CD4-positive, alpha-beta memory T cell (primary cell): Measurements from ENCODE around the gene TMCO1. TPM values are rescaled to one million over a fixed set of nuclear protein-coding genes. Genes with fewer than 3 reads are reported as not detected.
A peak's percentile ranks its signal among the peaks of the same experiment; 100 is the strongest.
"Not testable (repeated sequence)": the region's sequence is repeated elsewhere in the genome, so short reads cannot be mapped to it uniquely, and the experiment has no call there.

Source experiments
- CTCF ChIA-PET: fragments of 350-600 bp; sonication (Branson Sonifier 250); formaldehyde crosslinking; loops from one replicate; lab custom pipeline; 2021; ENCODE audit warnings: inconsistent platforms; ENCODE audit not compliant: partially characterized antibody; lab: Charles Lee
- POLR2A ChIA-PET: fragments of 350-600 bp; sonication (Branson Sonifier 250); formaldehyde crosslinking; loops from one replicate; lab custom pipeline; 2021; ENCODE audit not compliant: partially characterized antibody; lab: Charles Lee
- DNase-seq, 5 donors: peaks; one replicate each; pipeline versions ENCODE4 v3.0.0 to v3.0.0-alpha.2; 2020 to 2022; ENCODE audit warnings: mixed read lengths in 1 of 5
- H3K27ac ChIP-seq: one replicate; pipeline ENCODE4 v1.7.0; 2013; ENCODE audit warnings: low read depth, low read length
- H3K27me3 ChIP-seq: 2 replicates; pipeline ENCODE4 v1.7.0; 2013; ENCODE audit warnings: mild to moderate bottlenecking, low read length, moderate library complexity; ENCODE audit not compliant: insufficient read depth
- H3K36me3 ChIP-seq: 2 replicates; pipeline ENCODE4 v1.7.0; 2013; ENCODE audit warnings: mild to moderate bottlenecking, low read length, moderate library complexity; ENCODE audit not compliant: insufficient read depth
- H3K4me1 ChIP-seq: 2 replicates; pipeline ENCODE4 v1.7.0; 2013; ENCODE audit warnings: mild to moderate bottlenecking, low read length, moderate library complexity; ENCODE audit not compliant: insufficient read depth
- H3K4me3 ChIP-seq, 2 donors: one replicate each; pipeline ENCODE4 v1.7.0; 2013; ENCODE audit warnings: low read length in 2 of 2, mild to moderate bottlenecking in 1 of 2
- H3K9me3 ChIP-seq, 2 donors: one replicate each; pipeline ENCODE4 v1.7.0; 2013; ENCODE audit warnings: low read length in 2 of 2, control low read depth in 1 of 2; ENCODE audit not compliant: control insufficient read depth in 1 of 2
- H3K27ac Mint-ChIP-seq, 7 donors: one replicate each; pipeline ENCODE4 v1.8.0; 2020 to 2021; ENCODE audit warnings: mixed read lengths in 7 of 7, mild to moderate bottlenecking in 6 of 7, inconsistent platforms in 3 of 7, moderate library complexity in 3 of 7
- H3K27me3 Mint-ChIP-seq, 2 donors: one replicate each; pipeline ENCODE4 v1.8.0; 2020 to 2021; ENCODE audit warnings: mixed read lengths in 2 of 2
- H3K36me3 Mint-ChIP-seq, 2 donors: one replicate each; pipeline ENCODE4 v1.8.0; 2020 to 2021; ENCODE audit warnings: mixed read lengths in 2 of 2, inconsistent platforms in 1 of 2, mild to moderate bottlenecking in 1 of 2
- H3K4me1 Mint-ChIP-seq, 4 donors: one replicate each; pipeline ENCODE4 v1.8.0; 2020 to 2021; ENCODE audit warnings: mixed read lengths in 4 of 4, mild to moderate bottlenecking in 1 of 4
- H3K4me3 Mint-ChIP-seq, 8 donors: one replicate each; pipeline ENCODE4 v1.8.0; 2020 to 2021; ENCODE audit warnings: mixed read lengths in 8 of 8, mild to moderate bottlenecking in 7 of 8, moderate library complexity in 6 of 8, inconsistent platforms in 3 of 8
- H3K9me3 Mint-ChIP-seq, 8 donors: one replicate each; pipeline ENCODE4 v1.8.0; 2020 to 2021; ENCODE audit warnings: mixed read lengths in 8 of 8, mild to moderate bottlenecking in 5 of 8, inconsistent platforms in 3 of 8, moderate library complexity in 1 of 8
- intact Hi-C: fragments of 100-400 bp; cut with micrococcal nuclease; formaldehyde crosslinking; loops from one replicate; pipeline ENCODE4 v1.15.1; 2023
- polyA plus RNA-seq, 2 donors: library from polyadenylated mRNA; unstranded; fragments of 300-500 nt; fragmentation: Illumina TruSeq; gene quantifications; one replicate each; pipeline ENCODE4 v1.2.3, GENCODE V29; 2021
- total RNA-seq, 2 experiments: library from RNA; stranded (reverse); gene quantifications; one replicate each; pipeline ENCODE4 v1.2.3, GENCODE V29; 2021

TMCO1 gene
- total and polyA plus RNA-seq, 4 experiments from 2014 or later, result 63.7 to 147 (median 102) TPM

DNA sequence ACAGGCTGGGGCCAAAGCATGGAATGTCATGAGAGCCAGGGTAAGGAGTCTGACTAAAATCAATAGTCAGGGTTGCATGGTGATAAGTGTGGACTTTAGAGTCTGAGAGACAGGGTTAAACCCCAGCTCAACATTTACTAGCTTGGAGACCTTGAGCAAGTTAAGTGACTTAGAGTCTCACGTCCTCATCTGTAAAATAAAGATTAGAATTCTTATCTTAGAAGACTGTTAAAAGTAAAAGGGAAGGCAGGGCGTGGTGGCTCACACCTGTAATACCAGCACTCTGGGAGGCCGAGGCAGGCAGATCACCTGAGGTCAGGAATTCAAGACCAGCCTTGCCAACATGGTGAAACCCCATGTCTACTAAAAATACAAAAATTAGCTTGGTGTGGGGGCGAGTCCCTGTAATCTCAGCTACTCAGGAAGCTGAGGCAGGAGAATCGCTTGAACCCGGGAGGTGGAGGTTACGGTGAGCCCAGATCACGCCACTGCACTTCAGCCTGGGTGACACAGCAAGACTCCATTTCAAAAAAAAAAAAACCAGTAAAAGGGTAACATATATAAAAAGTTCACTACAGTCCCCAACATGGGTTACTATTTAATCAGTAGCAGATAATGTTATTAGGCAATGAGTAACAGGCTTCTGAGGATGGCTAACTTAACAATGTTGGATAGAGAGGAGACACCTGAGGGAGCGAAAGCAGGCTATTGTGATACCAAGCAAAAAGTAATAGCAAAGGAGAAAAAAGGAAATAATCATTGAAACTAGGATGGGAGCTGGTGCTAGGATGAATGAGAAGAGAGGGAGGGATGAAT is 20.8 kb downstream of the TMCO1 start:
- no peaks in the 10 kb centered on the region for H3K9me3 Mint-ChIP-seq
- peaks cover 0 to 12% (median 9%) of the 10 kb centered on the region in 4 donors for H3K4me1 Mint-ChIP-seq
- DNase-seq, result no peak
- intact Hi-C loops, result no loop called here
- Histone ChIP-seq H3K9me3 (no peaks in the 10 kb centered on the region), H3K36me3 (peaks cover 8% of the 10 kb centered on the region), H3K4me3 (no peak overlapping the region), H3K27ac (no peak overlapping the region), H3K4me1 (no peaks in the 10 kb centered on the region), H3K27me3 (no peaks in the 10 kb centered on the region)
- H3K27me3 Mint-ChIP-seq, result no peaks in the 10 kb centered on the region
- no peak overlapping the region for H3K4me3 Mint-ChIP-seq
- peak overlapping the region in 2 of 7 donors; percentile 54 to 60 for H3K27ac Mint-ChIP-seq
- H3K36me3 Mint-ChIP-seq, result peaks cover 39 to 45% of the 10 kb centered on the region in 2 donors
- CTCF ChIA-PET, result no interaction called here
- POLR2A ChIA-PET, result interaction anchor here (0.6 to 0.8 kb wide), 2 partner anchors 21 to 54 kb away, joined by 3 to 4 read pairs; no protein-coding TSS in a partner anchor

DNA sequence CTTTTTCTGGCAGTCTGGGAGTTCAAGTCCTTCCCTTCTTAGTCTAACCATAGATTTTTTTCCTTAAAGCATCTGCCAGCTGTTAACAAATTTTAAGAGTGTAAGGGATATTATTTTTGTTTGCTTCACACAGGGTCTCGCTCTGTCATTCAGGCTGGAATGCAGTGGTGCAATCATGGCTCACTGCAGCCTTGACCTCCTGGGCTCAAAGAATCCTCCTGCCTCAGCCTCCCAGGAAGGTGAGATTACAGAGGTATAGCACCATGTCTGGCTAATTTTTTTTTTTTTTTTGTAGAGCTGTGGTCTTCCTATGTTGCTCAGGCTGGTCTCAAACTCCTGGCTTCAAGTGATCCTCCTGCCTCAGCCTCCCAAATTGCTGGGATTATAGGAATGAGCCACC is 23.8 kb downstream of the TMCO1 start:
- Mint-ChIP-seq H3K36me3 (peaks cover 58 to 62% of the 10 kb centered on the region in 2 donors), H3K4me1 (peaks cover 0 to 19% (median 11%) of the 10 kb centered on the region in 4 donors)
- H3K27me3 Mint-ChIP-seq, DNase-seq, H3K9me3 Mint-ChIP-seq, H3K27ac ChIP-seq, intact Hi-C loops, H3K4me3 Mint-ChIP-seq, H3K4me1 ChIP-seq, H3K4me3 ChIP-seq, H3K27me3 ChIP-seq, H3K27ac Mint-ChIP-seq, H3K9me3 ChIP-seq: not testable (repeated sequence)
- CTCF ChIA-PET, result interaction anchor here (0.7 to 2.1 kb wide), 2 partner anchors 12 to 58 kb away, joined by 3 to 6 read pairs; no protein-coding TSS in a partner anchor
- peaks cover 24% of the 10 kb centered on the region for H3K36me3 ChIP-seq
- POLR2A ChIA-PET, result interaction anchor here (0.6 to 2.1 kb wide), 2 partner anchors 24 to 148 kb away, joined by 5 to 6 read pairs; partner anchors contain the start of gene TMCO1

DNA sequence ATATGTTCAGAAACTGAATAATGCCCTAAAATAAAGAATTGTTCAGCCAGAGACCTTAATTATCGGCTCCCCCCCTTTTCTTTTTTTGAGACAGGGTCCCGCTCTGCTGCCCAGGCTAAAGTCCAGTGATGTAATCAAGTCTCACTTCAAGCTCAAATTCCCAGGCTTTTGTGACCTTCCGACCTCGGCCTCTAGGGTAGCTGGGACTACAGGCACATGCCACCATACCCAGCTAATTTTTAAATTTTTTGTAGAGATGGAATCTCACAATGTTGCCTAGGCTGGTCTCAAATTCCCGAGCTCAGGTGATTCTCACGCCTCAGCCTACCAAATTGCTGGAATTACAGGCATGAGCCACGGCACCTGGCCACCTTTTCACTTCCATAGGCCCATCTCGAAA is 26.5 kb downstream of the TMCO1 start:
- DNase-seq, result no peak
- H3K4me3 ChIP-seq, result no peak overlapping the region
- H3K27ac ChIP-seq, result no peak overlapping the region
- no peaks in the 10 kb centered on the region for H3K27me3 Mint-ChIP-seq
- intact Hi-C loops, result no loop called here
- peaks cover 24% of the 10 kb centered on the region for H3K36me3 ChIP-seq
- H3K9me3 ChIP-seq, result no peaks in the 10 kb centered on the region
- no peak overlapping the region for H3K4me3 Mint-ChIP-seq
- POLR2A ChIA-PET, result interaction anchor here (1.0 kb wide), 1 partner anchor 18 kb away, joined by 3 read pairs; no protein-coding TSS in a partner anchor
- H3K36me3 Mint-ChIP-seq, result peaks cover 53 to 67% of the 10 kb centered on the region in 2 donors
- peaks cover 4 to 19% (median 10%) of the 10 kb centered on the region in 4 donors for H3K4me1 Mint-ChIP-seq
- H3K4me1 ChIP-seq, result no peaks in the 10 kb centered on the region
- H3K27me3 ChIP-seq, result no peaks in the 10 kb centered on the region
- CTCF ChIA-PET, result no interaction called here
- no peaks in the 10 kb centered on the region for H3K9me3 Mint-ChIP-seq
- no peak overlapping the region for H3K27ac Mint-ChIP-seq

DNA sequence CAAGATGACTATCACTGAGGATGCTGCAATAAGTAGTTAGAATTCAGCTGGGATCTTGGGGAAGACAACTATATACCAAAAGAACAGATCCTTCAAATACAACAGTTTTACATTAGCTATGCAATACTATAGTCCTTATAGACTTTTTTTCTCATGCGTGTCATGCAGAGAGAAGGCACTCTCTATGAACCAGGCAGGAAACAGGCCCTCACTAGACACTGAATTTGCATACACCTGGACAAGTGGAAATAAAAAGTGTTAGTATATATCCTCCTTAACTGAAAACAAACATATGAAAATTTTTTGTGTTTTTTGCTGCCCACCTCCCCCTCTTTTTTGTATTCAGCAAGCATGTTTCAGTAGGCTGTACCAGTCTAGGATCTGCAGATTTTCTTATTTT is 29.9 kb downstream of the TMCO1 start:
- intact Hi-C loops, result no loop called here
- H3K36me3 ChIP-seq, result peaks cover 36% of the 10 kb centered on the region

DNA sequence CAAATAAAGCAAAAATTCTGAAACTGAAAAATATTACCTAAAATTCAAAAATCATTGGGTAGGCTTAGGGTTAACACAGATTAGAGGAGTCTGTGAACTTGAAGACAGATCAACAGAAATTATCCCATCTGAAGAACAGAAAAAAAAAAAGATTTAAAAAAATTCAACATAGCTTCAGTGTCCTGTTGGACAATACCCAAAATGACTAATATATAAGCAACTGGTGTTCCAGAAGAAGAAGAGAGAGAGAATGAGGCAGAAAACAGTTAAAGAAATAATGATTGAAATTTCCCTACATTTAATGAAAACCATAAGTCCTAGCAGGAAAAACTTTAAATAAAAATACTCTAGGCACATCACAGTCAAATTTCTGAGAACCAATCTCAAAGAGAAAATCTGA is 31.5 kb downstream of the TMCO1 start:
- intact Hi-C loops, result no loop called here

More for the DNA sequence above, 29.9 kb downstream of the TMCO1 start:
- no peaks in the 10 kb centered on the region for H3K9me3 ChIP-seq
- DNase-seq, result no peak
- Mint-ChIP-seq H3K4me1 (peaks cover 8 to 20% (median 11%) of the 10 kb centered on the region in 4 donors), H3K4me3 (no peak overlapping the region), H3K9me3 (no peaks in the 10 kb centered on the region), H3K27ac (peak overlapping the region in 4 of 7 donors; percentile 17 to 44 (median 31)), H3K36me3 (peaks cover 45 to 74% of the 10 kb centered on the region in 2 donors), H3K27me3 (no peaks in the 10 kb centered on the region)
- CTCF ChIA-PET, result interaction anchor here (0.7 kb wide), 1 partner anchor 186 kb away, joined by 3 read pairs; no protein-coding TSS in a partner anchor
- no peaks in the 10 kb centered on the region for H3K27me3 ChIP-seq
- no peaks in the 10 kb centered on the region for H3K4me1 ChIP-seq
- H3K27ac ChIP-seq, result no peak overlapping the region
- POLR2A ChIA-PET, result interaction anchor here (1.1 kb wide), 1 partner anchor 41 kb away, joined by 3 read pairs; the partner anchor contains the start of gene ALDH9A1
- H3K4me3 ChIP-seq, result no peak overlapping the region

DNA sequence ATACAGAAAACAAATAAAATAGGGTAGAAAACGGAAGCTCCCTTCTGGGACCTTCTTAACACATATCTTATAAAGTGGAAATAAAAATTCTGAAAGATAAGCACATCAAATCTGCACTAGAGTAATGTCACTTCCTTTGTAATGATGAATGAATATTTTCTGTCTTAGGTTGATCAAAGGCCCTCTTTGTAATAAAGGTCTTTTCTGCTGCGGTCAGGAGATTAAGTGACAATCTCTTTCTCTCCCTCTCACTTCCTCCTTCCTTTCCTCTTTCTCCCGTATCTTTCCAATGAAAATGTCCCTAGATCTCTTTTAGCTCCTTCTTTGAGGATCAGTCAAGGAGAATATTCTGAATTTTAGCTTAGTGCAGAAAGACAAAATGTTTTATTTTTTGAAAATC is 33.8 kb downstream of the TMCO1 start:
- ChIA-PET POLR2A (no interaction called here), CTCF (interaction anchor here (0.7 kb wide), 1 partner anchor 34 kb away, joined by 3 read pairs; the partner anchor contains the start of gene TMCO1)
- intact Hi-C loops, result no loop called here
- Histone ChIP-seq H3K4me3 (no peak overlapping the region), H3K36me3 (peaks cover 18% of the 10 kb centered on the region), H3K9me3 (no peaks in the 10 kb centered on the region), H3K27ac (no peak overlapping the region), H3K4me1 (no peaks in the 10 kb centered on the region), H3K27me3 (no peaks in the 10 kb centered on the region)
- no peak for DNase-seq
- H3K27ac Mint-ChIP-seq, result peak overlapping the region in 4 of 7 donors; percentile 0 to 15 (median 9)
- no peak overlapping the region for H3K4me3 Mint-ChIP-seq
- H3K36me3 Mint-ChIP-seq, result peaks cover 20 to 59% of the 10 kb centered on the region in 2 donors
- peaks cover 8 to 12% (median 9%) of the 10 kb centered on the region in 4 donors for H3K4me1 Mint-ChIP-seq
- H3K27me3 Mint-ChIP-seq, result no peaks in the 10 kb centered on the region
- no peaks in the 10 kb centered on the region for H3K9me3 Mint-ChIP-seq

More for the DNA sequence above, 31.5 kb downstream of the TMCO1 start:
- ChIA-PET CTCF (interaction anchor here (1.0 to 1.3 kb wide), 2 partner anchors 136 to 176 kb away, joined by 3 read pairs; no protein-coding TSS in a partner anchor), POLR2A (no interaction called here)
- H3K27me3 ChIP-seq, result no peaks in the 10 kb centered on the region
- H3K36me3 Mint-ChIP-seq, result peaks cover 40 to 72% of the 10 kb centered on the region in 2 donors
- no peaks in the 10 kb centered on the region for H3K4me1 ChIP-seq
- peaks cover 25% of the 10 kb centered on the region for H3K36me3 ChIP-seq
- no peaks in the 10 kb centered on the region for H3K9me3 Mint-ChIP-seq
- H3K4me3 ChIP-seq, result no peak overlapping the region
- no peak overlapping the region for H3K27ac ChIP-seq
- no peaks in the 10 kb centered on the region for H3K9me3 ChIP-seq
- no peak overlapping the region for H3K4me3 Mint-ChIP-seq
- H3K27ac Mint-ChIP-seq, result peak overlapping the region in 2 of 7 donors; percentile 35 to 65
- no peak for DNase-seq
- peaks cover 8 to 20% (median 9%) of the 10 kb centered on the region in 4 donors for H3K4me1 Mint-ChIP-seq
- H3K27me3 Mint-ChIP-seq, result no peaks in the 10 kb centered on the region

DNA sequence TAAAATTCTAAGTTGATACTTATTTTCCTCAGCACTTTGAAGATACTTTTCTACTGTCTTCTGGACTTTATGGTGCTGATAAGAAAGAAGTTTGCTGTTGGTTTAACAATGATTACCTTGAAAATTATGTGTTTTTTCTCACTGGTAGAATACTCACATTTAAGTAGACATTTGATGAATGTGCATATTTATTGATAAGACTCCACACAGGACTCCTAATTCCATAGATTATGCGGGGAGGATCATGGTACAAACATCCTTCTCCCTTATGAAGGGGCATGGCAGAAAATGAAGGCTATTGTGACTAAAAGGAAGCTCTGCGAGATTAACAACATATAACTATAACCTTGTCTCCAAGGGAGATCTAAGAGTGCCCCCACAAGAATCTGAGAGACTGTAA is 41.8 kb downstream of the TMCO1 start:
- H3K4me3 ChIP-seq, result no peak overlapping the region
- CTCF ChIA-PET, result no interaction called here
- H3K27me3 Mint-ChIP-seq, result no peaks in the 10 kb centered on the region
- POLR2A ChIA-PET, result no interaction called here
- H3K4me1 Mint-ChIP-seq, result no peaks in the 10 kb centered on the region
- H3K27ac ChIP-seq, result no peak overlapping the region
- peaks cover 25 to 38% of the 10 kb centered on the region in 2 donors for H3K36me3 Mint-ChIP-seq
- H3K27ac Mint-ChIP-seq, result no peak overlapping the region
- H3K27me3 ChIP-seq, result no peaks in the 10 kb centered on the region
- H3K9me3 ChIP-seq, result no peaks in the 10 kb centered on the region
- intact Hi-C loops, result no loop called here
- peaks cover 17% of the 10 kb centered on the region for H3K36me3 ChIP-seq
- no peaks in the 10 kb centered on the region for H3K4me1 ChIP-seq
- H3K4me3 Mint-ChIP-seq, result no peak overlapping the region
- H3K9me3 Mint-ChIP-seq, result no peaks in the 10 kb centered on the region
- no peak for DNase-seq
